ENCODE measurements around the gene LARP1B.

- TF ChIP-seq CTCF (IDR thresholded peaks at IDR 0.05), result no peak
- no peak for TF ChIP-seq EZH2 (IDR thresholded peaks at IDR 0.05; ENCODE audit: borderline replicate concordance, insufficient read depth, low read depth, low read length, poor library complexity, severe bottlenecking)
Measured at GRCh38 chr4:128220286-128221235, 159.4 kb downstream of the LARP1B start.

Data from B cell (primary cell).